DMS114 treated with DMSO at 0.1 percent for 48 hours (cell line): ENCODE results near the gene RPF1.
"Not testable (repeated sequence)": the region's sequence is repeated elsewhere in the genome, so short reads cannot be mapped to it uniquely, and the experiment has no call there.

Experiments
- DNase-seq: peaks from one replicate; lab custom pipeline; 2025; ENCODE audit not compliant: unreplicated experiment; lab: John Stamatoyannopoulos, UW

RPF1 gene

GRCh38 chr1:84489766-84490165 is 10.7 kb downstream of the RPF1 start:
- DNase-seq: no peak

- DNase-seq: no peak
Observed at GRCh38 chr1:84492726-84493125, 13.7 kb downstream of the RPF1 start.

- DNase-seq: no peak
Observed at GRCh38 chr1:84493747-84494146, 14.7 kb downstream of the RPF1 start.

- no peak for DNase-seq
Observed at GRCh38 chr1:84496498-84496897, 17.4 kb downstream of the RPF1 start.

- DNase-seq: no peak
Observed at GRCh38 chr1:84497631-84498275, 18.7 kb downstream of the RPF1 start.

- DNase-seq: no peak
Observed at GRCh38 chr1:84502927-84503326, 23.9 kb downstream of the RPF1 start.

GRCh38 chr1:84504580-84505492 is 25.8 kb downstream of the RPF1 start:
- DNase-seq: no peak

- peak; percentile 56 for DNase-seq
Observed at GRCh38 chr1:84505493-84506001, 26.5 kb downstream of the RPF1 start.

GRCh38 chr1:84506002-84506728 is 27.1 kb downstream of the RPF1 start, which contains the start of the genes GNG5 and SPATA1:
Gene GNG5 (minus strand): TSS chr1:84506581. CDS start chr1:84506091, 490 bp downstream.
Gene SPATA1 (plus strand): TSS chr1:84506386. CDS start chr1:84516360, 9,974 bp downstream.
- peak; percentile 95 for DNase-seq

GRCh38 chr1:84506729-84507453 is 27.8 kb downstream of the RPF1 start:
- DNase-seq: no peak

GRCh38 chr1:84507887-84508286 is 28.8 kb downstream of the RPF1 start:
- not testable (repeated sequence) for DNase-seq

GRCh38 chr1:84508510-84508909 is 29.4 kb downstream of the RPF1 start:
- no peak for DNase-seq

- no peak for DNase-seq
Observed at GRCh38 chr1:84509029-84509428, 30.0 kb downstream of the RPF1 start.

GRCh38 chr1:84510165-84510564 is 31.1 kb downstream of the RPF1 start:
- DNase-seq: no peak

- no peak for DNase-seq
Observed at GRCh38 chr1:84510668-84511067, 31.6 kb downstream of the RPF1 start.

- no peak for DNase-seq
Observed at GRCh38 chr1:84524590-84524989, 45.5 kb downstream of the RPF1 start.

- DNase-seq: no peak
Observed at GRCh38 chr1:84525779-84526178, 46.7 kb downstream of the RPF1 start.

GRCh38 chr1:84538599-84538998 is 59.5 kb downstream of the RPF1 start:
- no peak for DNase-seq

- no peak for DNase-seq
Observed at GRCh38 chr1:84539972-84540371, 60.9 kb downstream of the RPF1 start.

GRCh38 chr1:84540759-84541158 is 61.7 kb downstream of the RPF1 start:
- no peak for DNase-seq

GRCh38 chr1:84541679-84542078 is 62.6 kb downstream of the RPF1 start:
- peak; percentile 19 for DNase-seq
